RWPE2 (cell line): ENCODE measurements around the gene SLC39A13.

ENCODE experiments used
- ATAC-seq: fragments of 200-7000 bp; cut with Tn5 transposase; 3 replicates; pipeline ENCODE4 v1.9.1; 2021; ENCODE audit warnings: low read depth
- DNase-seq: peaks from one replicate; pipeline ENCODE4 v3.0.0-alpha.2; 2020; ENCODE audit warnings: low spot score
- H3K27ac ChIP-seq: fragments of 450-650 bp; 2 replicates; pipeline ENCODE4 v1.5.1; 2017; ENCODE audit warnings: mild to moderate bottlenecking; ENCODE audit not compliant: poor library complexity, severe bottlenecking
- H3K27me3 ChIP-seq: fragments of 250-450 bp; sonication (Bioruptor Pico); 2 replicates; pipeline ENCODE4 v1.5.1; 2021; ENCODE audit warnings: mild to moderate bottlenecking, moderate library complexity; ENCODE audit not compliant: insufficient read depth, poor library complexity, severe bottlenecking
- H3K36me3 ChIP-seq: fragments of 250-450 bp; sonication (Bioruptor Pico); 2 replicates; pipeline ENCODE4 v1.5.1; 2020; ENCODE audit warnings: low read depth, mild to moderate bottlenecking, moderate library complexity
- H3K4me1 ChIP-seq: fragments of 250-450 bp; sonication (Bioruptor Pico); 2 replicates; pipeline ENCODE4 v1.5.1; 2021; ENCODE audit warnings: mild to moderate bottlenecking, moderate library complexity; ENCODE audit not compliant: insufficient read depth, poor library complexity, severe bottlenecking
- H3K4me3 ChIP-seq: fragments of 250-450 bp; sonication (Bioruptor Pico); 2 replicates; pipeline ENCODE4 v1.5.1; 2021; ENCODE audit warnings: mild to moderate bottlenecking, moderate library complexity; ENCODE audit not compliant: severe bottlenecking
- H3K9me3 ChIP-seq: fragments of 250-450 bp; sonication (Bioruptor Pico); 2 replicates; pipeline ENCODE4 v1.5.1; 2021; ENCODE audit warnings: mild to moderate bottlenecking, moderate library complexity; ENCODE audit not compliant: severe bottlenecking
- TF ChIP-seq, protein P1 (sequence below): fragments of 450-650 bp; IDR thresholded peaks from one replicate; pipeline ENCODE4 v1.5.1; 2017; ENCODE audit warnings: mild to moderate bottlenecking, moderate library complexity; ENCODE audit not compliant: poor library complexity, severe bottlenecking

The SLC39A13 gene

DNA sequence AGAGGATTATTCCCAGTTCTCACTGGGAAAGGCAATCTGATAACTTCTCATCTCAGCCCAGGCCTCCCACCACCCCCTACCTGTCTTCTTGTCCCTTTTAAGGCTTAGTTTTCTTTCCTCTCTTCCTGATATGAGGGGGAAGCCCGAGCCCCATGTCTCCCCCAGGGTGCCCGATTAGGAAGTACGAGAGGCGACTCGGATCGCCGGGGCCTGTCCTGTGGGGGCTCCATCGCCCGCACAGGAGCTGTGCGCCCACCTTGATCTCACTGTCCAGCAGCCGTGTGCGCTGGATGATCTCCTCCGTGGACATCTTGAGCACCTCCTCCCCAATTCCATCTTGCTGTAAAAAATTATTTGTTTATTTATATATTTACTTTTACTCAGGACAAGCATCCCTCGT lies 17.2 kb downstream of the SLC39A13 start:
- TF ChIP-seq, protein P1, sequence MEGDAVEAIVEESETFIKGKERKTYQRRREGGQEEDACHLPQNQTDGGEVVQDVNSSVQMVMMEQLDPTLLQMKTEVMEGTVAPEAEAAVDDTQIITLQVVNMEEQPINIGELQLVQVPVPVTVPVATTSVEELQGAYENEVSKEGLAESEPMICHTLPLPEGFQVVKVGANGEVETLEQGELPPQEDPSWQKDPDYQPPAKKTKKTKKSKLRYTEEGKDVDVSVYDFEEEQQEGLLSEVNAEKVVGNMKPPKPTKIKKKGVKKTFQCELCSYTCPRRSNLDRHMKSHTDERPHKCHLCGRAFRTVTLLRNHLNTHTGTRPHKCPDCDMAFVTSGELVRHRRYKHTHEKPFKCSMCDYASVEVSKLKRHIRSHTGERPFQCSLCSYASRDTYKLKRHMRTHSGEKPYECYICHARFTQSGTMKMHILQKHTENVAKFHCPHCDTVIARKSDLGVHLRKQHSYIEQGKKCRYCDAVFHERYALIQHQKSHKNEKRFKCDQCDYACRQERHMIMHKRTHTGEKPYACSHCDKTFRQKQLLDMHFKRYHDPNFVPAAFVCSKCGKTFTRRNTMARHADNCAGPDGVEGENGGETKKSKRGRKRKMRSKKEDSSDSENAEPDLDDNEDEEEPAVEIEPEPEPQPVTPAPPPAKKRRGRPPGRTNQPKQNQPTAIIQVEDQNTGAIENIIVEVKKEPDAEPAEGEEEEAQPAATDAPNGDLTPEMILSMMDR, result no peak
- Histone ChIP-seq H3K27ac (peak overlapping the region; percentile 56), H3K36me3 (peaks cover 45% of the 10 kb centered on the region), H3K27me3 (no peaks in the 10 kb centered on the region), H3K4me3 (peak overlapping the region; percentile 72), H3K4me1 (peaks cover 5% of the 10 kb centered on the region), H3K9me3 (no peaks in the 10 kb centered on the region)
- ATAC-seq (no peak), DNase-seq (no peak)

DNA sequence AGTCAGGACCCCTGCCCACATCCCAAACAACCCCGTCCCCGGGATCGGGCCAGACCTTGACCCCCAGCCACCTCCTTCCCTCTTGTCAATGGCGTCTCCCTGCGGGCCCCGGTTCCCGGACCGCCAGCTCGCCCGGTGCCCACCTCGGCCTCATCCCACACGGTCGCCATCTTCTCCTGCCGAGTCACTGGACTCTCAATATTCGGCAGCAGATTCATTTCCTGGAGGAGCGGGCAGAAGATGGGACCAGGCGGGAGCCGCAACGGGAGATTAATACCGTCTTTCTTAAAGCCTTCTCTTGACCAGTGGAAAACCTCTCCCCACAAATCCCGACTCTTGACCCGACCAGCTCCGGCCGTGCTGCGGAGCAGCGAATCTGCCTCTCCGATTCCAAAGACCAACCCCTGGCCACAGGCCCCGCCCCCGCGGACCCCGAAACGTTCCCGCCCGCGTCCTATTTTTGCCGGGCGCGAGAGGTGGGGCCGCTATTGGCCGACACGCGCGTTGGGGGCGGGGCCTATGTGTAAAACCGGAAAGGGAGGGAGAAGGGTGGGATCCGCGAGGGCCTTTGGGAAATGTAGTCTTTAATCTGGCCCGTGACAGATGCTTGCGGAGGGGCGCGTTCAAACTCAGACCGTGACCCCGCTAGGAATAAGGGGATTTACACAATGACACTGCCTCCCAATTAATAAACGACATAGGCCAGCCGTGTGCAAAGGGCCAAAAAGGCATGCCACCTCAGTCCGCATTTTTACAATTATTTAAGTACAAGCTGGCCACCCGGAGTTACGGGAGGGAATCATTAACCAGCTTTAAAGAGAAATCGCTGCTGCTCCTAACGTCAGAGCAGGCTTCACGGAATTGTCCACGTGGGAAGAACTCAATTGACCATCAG lies 17.9 kb downstream of the SLC39A13 start, which contains the start of gene PSMC3:
Gene PSMC3, minus strand, starts transcription at position 378 of the 895 bp plus-strand sequence. Its CDS starts 160 bp downstream, at position 218.
- TF ChIP-seq, protein P1, result no peak
- peak; percentile 91 for ATAC-seq
- peak within 1 kb of the TSS; percentile 56 for H3K27ac ChIP-seq

DNA sequence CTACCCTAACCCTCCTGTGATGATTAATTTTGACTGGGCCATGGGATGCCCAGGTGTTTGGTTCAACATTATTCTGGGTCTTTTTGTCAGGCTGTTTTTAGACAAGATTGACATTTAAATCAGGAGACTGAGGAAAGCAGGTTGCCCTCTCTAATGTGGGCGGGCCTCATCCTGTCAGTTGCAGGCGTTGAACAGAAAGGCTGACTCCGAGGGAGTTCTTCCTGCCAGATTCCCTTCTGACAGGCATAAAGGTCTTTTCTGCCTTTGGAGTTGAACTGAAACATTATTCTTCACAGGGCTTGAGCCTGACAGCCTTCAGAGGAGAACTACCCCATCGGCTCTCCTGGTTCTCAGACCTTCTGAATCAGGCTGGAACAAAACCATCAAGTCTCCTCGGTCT lies 22.1 kb downstream of the SLC39A13 start:
- Histone ChIP-seq H3K9me3 (no peaks in the 10 kb centered on the region), H3K4me1 (no peaks in the 10 kb centered on the region), H3K27ac (no peak overlapping the region), H3K4me3 (no peak overlapping the region), H3K36me3 (peaks cover 2% of the 10 kb centered on the region), H3K27me3 (no peaks in the 10 kb centered on the region)
- TF ChIP-seq, protein P1, result no peak
- DNase-seq (no peak), ATAC-seq (no peak)

More for the DNA sequence above, 17.9 kb downstream of the SLC39A13 start, which contains the start of gene PSMC3:
- H3K9me3 ChIP-seq, result no peaks in the 10 kb centered on the region
- H3K27me3 ChIP-seq, result no peaks in the 10 kb centered on the region
- peak within 1 kb of the TSS; percentile 72 for H3K4me3 ChIP-seq
- H3K36me3 ChIP-seq, result peaks cover 42% of the 10 kb centered on the region
- peak; percentile 98 for DNase-seq
- peaks cover 5% of the 10 kb centered on the region for H3K4me1 ChIP-seq

DNA sequence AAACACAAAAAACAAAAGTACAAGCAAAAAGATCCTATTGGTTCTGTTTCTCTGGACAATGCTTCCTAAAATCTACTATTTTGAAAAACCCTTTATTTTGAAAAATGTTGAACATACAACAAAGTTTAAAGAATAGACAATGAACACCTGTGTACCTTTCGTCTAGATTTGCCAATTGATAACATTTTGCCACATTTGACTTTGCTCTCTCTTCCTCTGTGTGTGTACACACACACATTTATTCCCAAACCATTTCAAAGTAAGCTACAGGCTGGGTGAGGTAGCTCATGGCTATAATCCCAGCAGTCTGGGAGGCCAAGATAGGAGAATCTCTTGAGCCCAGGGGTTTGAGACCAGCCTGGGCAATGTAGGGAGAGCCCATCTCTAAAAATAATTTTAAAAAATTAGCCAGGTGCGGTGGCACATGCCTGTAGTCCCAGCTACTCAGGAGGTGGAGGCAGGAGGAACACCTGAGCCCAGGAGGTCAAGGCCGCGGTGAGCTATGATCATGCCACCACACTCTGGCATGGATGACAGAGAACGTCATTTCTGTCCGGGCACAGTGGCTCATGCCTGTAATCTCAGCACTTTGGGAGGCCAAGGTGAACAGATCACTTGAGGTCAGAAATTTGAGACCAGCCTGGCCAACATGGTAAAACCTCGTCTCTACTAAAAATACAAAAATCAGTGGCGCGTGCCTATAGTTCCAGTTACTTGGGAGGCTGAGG lies 23.1 kb downstream of the SLC39A13 start:
- no peaks in the 10 kb centered on the region for H3K9me3 ChIP-seq
- no peak overlapping the region for H3K27ac ChIP-seq

More for the DNA sequence above, 23.1 kb downstream of the SLC39A13 start:
- Histone ChIP-seq H3K36me3 (no peaks in the 10 kb centered on the region), H3K4me3 (no peak overlapping the region), H3K27me3 (no peaks in the 10 kb centered on the region), H3K4me1 (no peaks in the 10 kb centered on the region)
- TF ChIP-seq, protein P1, result no peak
- ATAC-seq (no peak), DNase-seq (no peak)
